ENCODE data around the gene PDE6D.
A peak's percentile ranks its signal among the peaks of the same experiment; 100 is the strongest.

PDE6D gene

DNA sequence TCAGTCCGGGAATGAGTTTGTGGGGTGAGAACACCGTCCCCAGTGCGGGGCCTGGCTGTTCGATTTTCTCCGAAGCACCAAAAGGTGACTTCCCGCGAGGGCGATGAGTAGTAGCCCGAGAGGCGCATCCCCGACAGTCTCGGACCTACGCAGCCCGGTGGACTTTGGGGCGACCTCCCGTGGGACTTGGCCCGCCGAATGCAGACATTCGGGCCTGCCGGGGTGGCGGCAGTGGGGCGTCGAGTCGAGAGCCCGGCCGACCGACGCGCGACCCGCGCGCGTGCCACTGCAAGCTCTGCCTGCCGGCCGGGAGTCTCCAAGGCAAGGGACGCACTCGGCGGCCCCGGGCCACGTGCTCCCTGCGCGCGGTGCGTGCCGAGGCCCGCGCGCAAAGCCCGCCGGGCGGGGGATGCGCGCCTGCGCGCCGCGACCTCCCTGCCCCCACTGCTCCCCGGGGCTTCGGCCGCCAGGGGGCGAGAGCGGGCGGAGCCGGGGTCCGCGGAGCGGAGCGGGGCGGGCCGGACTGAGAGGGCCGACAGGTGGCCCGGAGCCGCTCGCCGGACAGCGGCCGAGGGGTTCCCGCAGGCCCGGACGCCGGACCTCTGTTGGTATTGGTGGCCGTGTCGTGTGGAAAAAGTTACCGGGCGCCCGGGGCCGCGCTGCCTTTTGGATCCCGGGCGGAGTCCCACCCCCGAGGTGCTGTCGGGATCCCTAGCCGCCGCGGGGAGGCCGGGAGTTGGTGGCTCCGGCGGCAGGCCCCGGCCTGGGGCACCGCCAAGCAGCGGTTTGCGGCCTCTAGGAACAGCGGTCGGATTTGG is 70.9 kb downstream of the PDE6D start:
- peak overlapping the region; percentile 96 for H3K9ac ChIP-seq (ENCODE audit: low read length)
- H3K4me3 ChIP-seq (ENCODE audit: insufficient read depth in 1 of 2, low read depth in 1 of 2, low read length in 2 of 2), result peak overlapping the region; percentile 85 to 88
- H3K79me1 ChIP-seq (replicated peaks; ENCODE audit: low read length, poor library complexity, severe bottlenecking), result peaks cover 5% of the 10 kb centered on the region
- H3K18ac ChIP-seq (ENCODE audit: low read depth in 1 of 2, low read length in 2 of 2), result peak overlapping the region; percentile 96 to 98
- peaks cover 42% of the 10 kb centered on the region for H3K4me1 ChIP-seq (ENCODE audit: control insufficient read depth, insufficient read depth, low read depth, low read length)
- no peaks in the 10 kb centered on the region for H3K27me3 ChIP-seq (ENCODE audit: control insufficient read depth in 1 of 2, insufficient read depth in 1 of 2, low read length in 2 of 2)
- peak overlapping the region; percentile 23 for H2BK15ac ChIP-seq (ENCODE audit: low read depth, poor library complexity, severe bottlenecking)
- peak overlapping the region; percentile 78 for H4K91ac ChIP-seq (ENCODE audit: low read length)
- no peak overlapping the region for H2BK120ac ChIP-seq (ENCODE audit: low read depth, low read length)
- peak; percentile 84 for DNase-seq
- under 1% methylated on average over 83 of the region's 105 CpGs for WGBS
- H2AK5ac ChIP-seq (ENCODE audit: low read length, severe bottlenecking), result no peak overlapping the region
- H2BK12ac ChIP-seq (ENCODE audit: low read length in 2 of 2), result no peak overlapping the region
- peak overlapping the region; percentile 93 for H3K4me2 ChIP-seq (ENCODE audit: low read length, poor library complexity, severe bottlenecking)
- peak overlapping the region; percentile 77 for H2BK5ac ChIP-seq (ENCODE audit: low read depth, low read length, poor library complexity, severe bottlenecking)
- no peaks in the 10 kb centered on the region for H3K9me3 ChIP-seq (ENCODE audit: control insufficient read depth, low read length)
- peak overlapping the region; percentile 60 for H3K27ac ChIP-seq (ENCODE audit: low read length, poor library complexity, severe bottlenecking)
- H3K23ac ChIP-seq (ENCODE audit: low read length in 2 of 2), result peak overlapping the region in 1 of 2 experiments; percentile 54
- H3K4ac ChIP-seq (ENCODE audit: low read depth in 1 of 2, low read length in 2 of 2), result peak overlapping the region; percentile 51 to 85
- H3K36me3 ChIP-seq (ENCODE audit: control insufficient read depth in 1 of 2, insufficient read depth in 2 of 2, low read depth in 1 of 2, low read length in 2 of 2), result peaks cover 17 to 29% of the 10 kb centered on the region in 2 experiments
- no peak overlapping the region for H4K8ac ChIP-seq (ENCODE audit: low read length)
- H2AFZ ChIP-seq (ENCODE audit: low read depth, low read length), result no peak overlapping the region
- H3K14ac ChIP-seq (ENCODE audit: low read length in 2 of 2), result peak overlapping the region in 1 of 2 experiments; percentile 26

DNA sequence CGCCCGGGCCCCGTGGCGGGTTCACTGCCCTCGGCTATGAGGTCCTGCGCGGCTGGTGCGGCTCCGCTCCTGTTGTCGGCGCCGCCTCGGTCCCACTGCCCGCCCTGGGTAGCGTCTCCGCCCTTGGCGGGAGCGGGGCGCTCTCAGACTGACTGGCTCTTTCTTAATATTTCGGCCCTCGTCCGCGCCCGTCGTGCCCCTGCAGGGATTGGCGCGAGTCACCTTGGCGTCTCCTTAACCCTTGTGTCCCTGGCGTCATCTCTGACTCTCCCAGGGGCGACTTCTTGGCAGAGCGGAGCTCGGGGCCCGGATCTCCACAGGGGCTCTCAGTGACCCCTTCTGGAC is 71.5 kb downstream of the PDE6D start:
- Histone ChIP-seq H3K9ac (ENCODE audit: low read length) (peak overlapping the region; percentile 96), H2BK12ac (ENCODE audit: low read length in 2 of 2) (no peak overlapping the region), H3K4ac (ENCODE audit: low read depth in 1 of 2, low read length in 2 of 2) (peak overlapping the region; percentile 97), H3K79me1 (replicated peaks; ENCODE audit: low read length, poor library complexity, severe bottlenecking) (peaks cover 5% of the 10 kb centered on the region), H2BK120ac (ENCODE audit: low read depth, low read length) (no peak overlapping the region), H3K4me2 (ENCODE audit: low read length, poor library complexity, severe bottlenecking) (peak overlapping the region; percentile 93), H3K18ac (ENCODE audit: low read depth in 1 of 2, low read length in 2 of 2) (peak overlapping the region; percentile 96 to 98), H3K9me3 (ENCODE audit: control insufficient read depth, low read length) (no peaks in the 10 kb centered on the region), H2AK5ac (ENCODE audit: low read length, severe bottlenecking) (no peak overlapping the region), H2BK15ac (ENCODE audit: low read depth, poor library complexity, severe bottlenecking) (peak overlapping the region; percentile 23), H3K27ac (ENCODE audit: low read length, poor library complexity, severe bottlenecking) (peak overlapping the region; percentile 60), H2AFZ (ENCODE audit: low read depth, low read length) (no peak overlapping the region), H4K8ac (ENCODE audit: low read length) (peak overlapping the region; percentile 1), H3K27me3 (ENCODE audit: control insufficient read depth in 1 of 2, insufficient read depth in 1 of 2, low read length in 2 of 2) (no peaks in the 10 kb centered on the region), H3K4me1 (ENCODE audit: control insufficient read depth, insufficient read depth, low read depth, low read length) (peaks cover 37% of the 10 kb centered on the region), H3K23ac (ENCODE audit: low read length in 2 of 2) (no peak overlapping the region), H2BK5ac (ENCODE audit: low read depth, low read length, poor library complexity, severe bottlenecking) (peak overlapping the region; percentile 77), H4K91ac (ENCODE audit: low read length) (peak overlapping the region; percentile 46), H3K4me3 (ENCODE audit: insufficient read depth in 1 of 2, low read depth in 1 of 2, low read length in 2 of 2) (peak overlapping the region; percentile 85 to 88), H3K14ac (ENCODE audit: low read length in 2 of 2) (peak overlapping the region in 1 of 2 experiments; percentile 78), H3K36me3 (ENCODE audit: control insufficient read depth in 1 of 2, insufficient read depth in 2 of 2, low read depth in 1 of 2, low read length in 2 of 2) (peaks cover 17 to 25% of the 10 kb centered on the region in 2 experiments)
- WGBS, result under 1% methylated on average over 32 of the region's 33 CpGs
- DNase-seq, result no peak

DNA sequence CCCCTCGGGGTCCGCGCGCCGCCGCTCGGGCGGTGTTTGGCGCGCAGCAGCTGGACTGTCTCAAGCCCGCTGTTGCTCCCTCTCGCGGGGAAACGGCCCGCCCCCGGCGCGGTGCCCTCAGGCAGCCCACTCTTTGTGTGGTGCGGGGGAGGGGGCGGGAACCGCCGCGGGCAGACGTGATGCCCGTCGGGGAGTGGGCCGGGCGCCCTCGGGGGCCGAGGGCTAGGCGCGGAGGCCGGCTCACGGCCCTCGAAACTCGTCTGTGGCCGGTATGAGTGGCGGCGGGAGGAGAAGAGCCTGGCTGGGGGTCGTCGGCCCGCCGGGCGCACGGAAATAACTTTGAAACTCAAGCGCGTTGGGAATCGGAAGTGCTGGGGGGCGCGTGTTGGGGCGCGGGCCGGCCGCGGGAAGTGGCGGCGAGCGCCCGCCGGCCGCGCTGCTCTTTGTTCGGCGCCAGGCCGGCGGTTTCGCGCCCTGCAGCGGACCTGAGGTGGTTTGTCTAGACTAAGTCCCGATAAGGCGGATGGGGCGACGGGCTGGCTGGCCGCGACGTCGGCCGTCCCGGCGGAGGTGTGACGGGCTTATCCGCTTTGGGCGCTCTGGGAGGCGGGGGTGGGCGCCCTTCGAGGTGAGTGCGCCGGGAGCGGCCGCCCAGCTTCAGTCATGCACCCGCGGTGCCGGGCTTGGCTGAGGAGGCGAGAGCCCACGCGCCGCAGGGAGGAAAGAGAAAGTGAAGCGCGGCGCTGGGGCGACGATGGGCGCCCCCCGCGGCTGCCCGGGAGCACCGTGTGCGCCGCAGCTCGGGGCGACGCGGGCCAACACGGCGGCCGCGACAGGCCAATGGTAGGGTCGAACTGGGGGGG is 72.1 kb downstream of the PDE6D start:
- H3K9ac ChIP-seq (ENCODE audit: low read length), result peak overlapping the region; percentile 96
- WGBS, result under 1% methylated on average over 95 of the region's 118 CpGs
- no peaks in the 10 kb centered on the region for H3K27me3 ChIP-seq (ENCODE audit: control insufficient read depth in 1 of 2, insufficient read depth in 1 of 2, low read length in 2 of 2)
- peak overlapping the region; percentile 97 for H3K4ac ChIP-seq (ENCODE audit: low read depth in 1 of 2, low read length in 2 of 2)
- peak overlapping the region; percentile 82 for H4K8ac ChIP-seq (ENCODE audit: low read length)
- peak overlapping the region; percentile 96 to 99 for H3K14ac ChIP-seq (ENCODE audit: low read length in 2 of 2)
- peak overlapping the region; percentile 85 to 88 for H3K4me3 ChIP-seq (ENCODE audit: insufficient read depth in 1 of 2, low read depth in 1 of 2, low read length in 2 of 2)
- H2BK120ac ChIP-seq (ENCODE audit: low read depth, low read length), result peak overlapping the region; percentile 89
- no peak overlapping the region for H2AFZ ChIP-seq (ENCODE audit: low read depth, low read length)
- peak overlapping the region; percentile 77 for H2BK5ac ChIP-seq (ENCODE audit: low read depth, low read length, poor library complexity, severe bottlenecking)
- peaks cover 17 to 19% of the 10 kb centered on the region in 2 experiments for H3K36me3 ChIP-seq (ENCODE audit: control insufficient read depth in 1 of 2, insufficient read depth in 2 of 2, low read depth in 1 of 2, low read length in 2 of 2)
- H2AK5ac ChIP-seq (ENCODE audit: low read length, severe bottlenecking), result peak overlapping the region; percentile 84
- peak overlapping the region in 1 of 2 experiments; percentile 55 for H2BK12ac ChIP-seq (ENCODE audit: low read length in 2 of 2)
- H3K18ac ChIP-seq (ENCODE audit: low read depth in 1 of 2, low read length in 2 of 2), result peak overlapping the region; percentile 96 to 98
- H3K79me1 ChIP-seq (replicated peaks; ENCODE audit: low read length, poor library complexity, severe bottlenecking), result peaks cover 5% of the 10 kb centered on the region
- H3K4me1 ChIP-seq (ENCODE audit: control insufficient read depth, insufficient read depth, low read depth, low read length), result peaks cover 31% of the 10 kb centered on the region
- H4K91ac ChIP-seq (ENCODE audit: low read length), result peak overlapping the region; percentile 95
- H3K23ac ChIP-seq (ENCODE audit: low read length in 2 of 2), result peak overlapping the region; percentile 97 to 99
- H2BK15ac ChIP-seq (ENCODE audit: low read depth, poor library complexity, severe bottlenecking), result peak overlapping the region; percentile 28
- H3K9me3 ChIP-seq (ENCODE audit: control insufficient read depth, low read length), result no peaks in the 10 kb centered on the region
- DNase-seq, result peak; percentile 69
- H3K4me2 ChIP-seq (ENCODE audit: low read length, poor library complexity, severe bottlenecking), result peak overlapping the region; percentile 59
- peak overlapping the region; percentile 34 for H3K27ac ChIP-seq (ENCODE audit: low read length, poor library complexity, severe bottlenecking)

Data from mesenchymal stem cell (in vitro differentiated cells and primary cell).